ENCODE measurements around the gene SLC45A2. TPM values are rescaled to one million over a fixed set of nuclear protein-coding genes. Genes with fewer than 3 reads are reported as not detected.

The SLC45A2 gene
- total and polyA plus RNA-seq, 2 of the 8 experiments (the other 6 are each of a cell fraction or from before 2014, with no cell fraction given): 0.09 TPM; not detected in 1

GRCh38 chr5:33968211-33969005, 16.1 kb downstream of the SLC45A2 start (continued):
- TF ChIP-seq CTCF (IDR thresholded peaks at IDR 0.05; ENCODE audit: control extremely low read depth in 1 of 3, insufficient read depth in 1 of 3, low read depth in 1 of 3, low read length in 3 of 3) (no peak), TCF12 (IDR thresholded peaks at IDR 0.05; ENCODE audit: low read depth, low read length) (no peak)
